Measurements from ENCODE around the gene CTSH. TPM values are rescaled to one million over a fixed set of nuclear protein-coding genes. Genes with fewer than 3 reads are reported as not detected.

The CTSH gene
- polyA plus RNA-seq, 1 donor (not counting 4 experiments of a cell fraction or from before 2014, with no cell fraction given), result 23.0 TPM

DNA sequence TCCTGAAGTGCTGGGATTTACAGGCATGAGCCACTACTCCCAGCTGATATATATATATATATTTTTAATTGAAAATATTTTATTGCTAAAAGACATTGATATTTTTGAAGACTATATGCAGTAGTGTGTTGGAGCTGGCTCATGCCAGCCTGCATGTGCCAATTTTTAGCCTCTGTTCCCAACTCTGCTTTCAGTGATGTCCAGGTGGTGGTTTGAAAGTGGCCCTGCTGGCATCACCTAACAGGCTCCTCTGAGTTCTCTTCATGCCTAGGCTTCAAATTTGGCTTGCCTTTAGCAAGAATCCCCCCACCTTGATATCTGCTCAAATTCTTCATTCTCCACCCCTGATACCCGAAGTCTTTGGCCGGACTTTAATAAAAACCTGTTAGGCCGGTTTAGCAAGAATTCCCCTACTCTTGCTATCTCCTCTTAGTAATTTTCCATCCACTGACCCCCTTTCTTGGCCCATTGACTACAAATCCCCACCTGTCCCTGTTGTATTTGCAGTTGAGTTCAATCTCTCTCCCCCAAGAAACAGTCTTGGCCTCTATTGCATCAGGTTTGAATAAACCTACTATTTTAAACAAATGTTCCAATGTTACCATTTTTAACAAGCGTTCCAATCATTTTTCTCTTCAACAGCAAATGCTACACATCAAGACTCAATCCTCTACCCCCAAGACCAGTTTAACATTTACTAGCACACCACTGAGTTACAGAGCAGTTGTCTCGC is 23.9 kb upstream of the CTSH start:
- H3K9ac ChIP-seq (ENCODE audit: control insufficient read depth, extremely low read depth, insufficient read depth, low read length), result no peak overlapping the region
- dilution Hi-C loops (cut with MboI; ENCODE audit: extremely low pct_ligation_motif_present, low sequenced_read_pairs), result no loop called here
- TF ChIP-seq EZH2 (IDR thresholded peaks at IDR 0.05; ENCODE audit: low read length), result no peak
- TF ChIP-seq, protein P1, sequence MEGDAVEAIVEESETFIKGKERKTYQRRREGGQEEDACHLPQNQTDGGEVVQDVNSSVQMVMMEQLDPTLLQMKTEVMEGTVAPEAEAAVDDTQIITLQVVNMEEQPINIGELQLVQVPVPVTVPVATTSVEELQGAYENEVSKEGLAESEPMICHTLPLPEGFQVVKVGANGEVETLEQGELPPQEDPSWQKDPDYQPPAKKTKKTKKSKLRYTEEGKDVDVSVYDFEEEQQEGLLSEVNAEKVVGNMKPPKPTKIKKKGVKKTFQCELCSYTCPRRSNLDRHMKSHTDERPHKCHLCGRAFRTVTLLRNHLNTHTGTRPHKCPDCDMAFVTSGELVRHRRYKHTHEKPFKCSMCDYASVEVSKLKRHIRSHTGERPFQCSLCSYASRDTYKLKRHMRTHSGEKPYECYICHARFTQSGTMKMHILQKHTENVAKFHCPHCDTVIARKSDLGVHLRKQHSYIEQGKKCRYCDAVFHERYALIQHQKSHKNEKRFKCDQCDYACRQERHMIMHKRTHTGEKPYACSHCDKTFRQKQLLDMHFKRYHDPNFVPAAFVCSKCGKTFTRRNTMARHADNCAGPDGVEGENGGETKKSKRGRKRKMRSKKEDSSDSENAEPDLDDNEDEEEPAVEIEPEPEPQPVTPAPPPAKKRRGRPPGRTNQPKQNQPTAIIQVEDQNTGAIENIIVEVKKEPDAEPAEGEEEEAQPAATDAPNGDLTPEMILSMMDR (optimal IDR thresholded peaks at IDR 0.05 in 1 of 3, IDR thresholded peaks at IDR 0.05 in 1 of 3, conservative IDR thresholded peaks at IDR 0.05 in 1 of 3; ENCODE audit: extremely low read depth in 1 of 3, insufficient read depth in 2 of 3, low read length in 3 of 3), result no peak
- no peak overlapping the region for H2AFZ ChIP-seq (ENCODE audit: control insufficient read depth, low read length)
- H3K4me2 ChIP-seq (ENCODE audit: control insufficient read depth, extremely low read depth, insufficient read depth, low read depth, low read length), result no peak overlapping the region
- no peak overlapping the region for H3K4me3 ChIP-seq (ENCODE audit: control insufficient read depth in 2 of 3, extremely low read depth in 1 of 3, insufficient read depth in 2 of 3, low read depth in 1 of 3, low read length in 3 of 3)
- no peak for DNase-seq (ENCODE audit: low read depth, low spot score)
- H3K9me1 ChIP-seq (ENCODE audit: control insufficient read depth, extremely low read depth, insufficient read depth, low read length), result no peaks in the 10 kb centered on the region
- no peaks in the 10 kb centered on the region for H3K36me3 ChIP-seq (ENCODE audit: control insufficient read depth in 2 of 2, extremely low read depth in 1 of 2, insufficient read depth in 2 of 2, low read length in 2 of 2)
- H3K27me3 ChIP-seq (ENCODE audit: control insufficient read depth, extremely low read depth, insufficient read depth, low read length), result no peaks in the 10 kb centered on the region
- peaks cover 8% of the 10 kb centered on the region for H3K4me1 ChIP-seq (ENCODE audit: control insufficient read depth, extremely low read depth, insufficient read depth, low read length)
- no peaks in the 10 kb centered on the region for H4K20me1 ChIP-seq (ENCODE audit: control insufficient read depth, extremely low read depth, insufficient read depth, low read length)
- no peaks in the 10 kb centered on the region for H3K9me3 ChIP-seq (ENCODE audit: control insufficient read depth, low read depth, low read length)
- H3K79me2 ChIP-seq (ENCODE audit: control insufficient read depth, insufficient read depth, low read length), result no peaks in the 10 kb centered on the region
- no peak for FAIRE-seq
- no peak overlapping the region for H3K27ac ChIP-seq (ENCODE audit: control insufficient read depth, insufficient read depth, low read length)

DNA sequence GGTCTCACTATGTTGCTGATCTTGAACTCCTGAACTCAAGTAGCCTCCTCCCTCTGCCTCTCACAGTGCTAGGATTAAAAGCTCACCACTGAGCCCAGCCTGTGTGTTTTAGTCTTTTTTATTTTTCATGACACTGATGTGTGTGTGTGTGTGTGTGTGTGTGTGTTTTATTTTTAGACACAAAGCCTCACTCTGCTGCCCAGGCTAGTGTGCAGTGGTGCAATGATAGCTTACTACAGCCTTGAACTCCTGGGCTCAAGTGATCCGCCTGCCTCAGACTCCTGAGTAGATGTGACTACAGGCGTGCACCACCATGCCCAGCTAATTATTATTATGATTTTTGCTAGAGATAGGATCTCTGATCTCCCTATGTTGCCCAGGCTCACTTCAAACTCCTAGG is 23.3 kb upstream of the CTSH start:
- DNase-seq (ENCODE audit: low read depth, low spot score) (no peak), FAIRE-seq (no peak)
- Histone ChIP-seq H3K9me3 (ENCODE audit: control insufficient read depth, low read depth, low read length) (no peaks in the 10 kb centered on the region), H3K27me3 (ENCODE audit: control insufficient read depth, extremely low read depth, insufficient read depth, low read length) (no peaks in the 10 kb centered on the region), H3K9ac (ENCODE audit: control insufficient read depth, extremely low read depth, insufficient read depth, low read length) (no peak overlapping the region), H3K36me3 (ENCODE audit: control insufficient read depth in 2 of 2, extremely low read depth in 1 of 2, insufficient read depth in 2 of 2, low read length in 2 of 2) (no peaks in the 10 kb centered on the region), H2AFZ (ENCODE audit: control insufficient read depth, low read length) (no peak overlapping the region), H3K4me2 (ENCODE audit: control insufficient read depth, extremely low read depth, insufficient read depth, low read depth, low read length) (no peak overlapping the region), H3K27ac (ENCODE audit: control insufficient read depth, insufficient read depth, low read length) (no peak overlapping the region), H3K79me2 (ENCODE audit: control insufficient read depth, insufficient read depth, low read length) (no peaks in the 10 kb centered on the region), H3K4me3 (ENCODE audit: control insufficient read depth in 2 of 3, extremely low read depth in 1 of 3, insufficient read depth in 2 of 3, low read depth in 1 of 3, low read length in 3 of 3) (no peak overlapping the region), H4K20me1 (ENCODE audit: control insufficient read depth, extremely low read depth, insufficient read depth, low read length) (no peaks in the 10 kb centered on the region), H3K9me1 (ENCODE audit: control insufficient read depth, extremely low read depth, insufficient read depth, low read length) (no peaks in the 10 kb centered on the region), H3K4me1 (ENCODE audit: control insufficient read depth, extremely low read depth, insufficient read depth, low read length) (peaks cover 8% of the 10 kb centered on the region)
- dilution Hi-C loops (cut with MboI; ENCODE audit: extremely low pct_ligation_motif_present, low sequenced_read_pairs), result no loop called here
- TF ChIP-seq, protein P1 (optimal IDR thresholded peaks at IDR 0.05 in 1 of 3, IDR thresholded peaks at IDR 0.05 in 1 of 3, conservative IDR thresholded peaks at IDR 0.05 in 1 of 3; ENCODE audit: extremely low read depth in 1 of 3, insufficient read depth in 2 of 3, low read length in 3 of 3), result no peak
- no peak for TF ChIP-seq EZH2 (IDR thresholded peaks at IDR 0.05; ENCODE audit: low read length)

Data from keratinocyte (primary cell).